BE2C (cell line): ENCODE results near the gene GTF3C4.

ENCODE experiments used
- DNase-seq: peaks from one replicate; pipeline ENCODE4 v3.0.0-alpha.2; 2020
- H3K27me3 ChIP-seq: fragments of 250-450 bp; sonication (Bioruptor Pico); 2 replicates; pipeline ENCODE4 v1.5.1; 2020; ENCODE audit warnings: mild to moderate bottlenecking
- H3K36me3 ChIP-seq: fragments of 250-450 bp; sonication (Bioruptor Pico); 2 replicates; pipeline ENCODE4 v1.5.1; 2020; ENCODE audit warnings: mild to moderate bottlenecking
- H3K4me1 ChIP-seq: fragments of 250-450 bp; sonication (Bioruptor Pico); 2 replicates; pipeline ENCODE4 v1.5.1; 2020
- H3K4me3 ChIP-seq: 2 replicates; pipeline ENCODE4 v1.5.1; 2011; ENCODE audit warnings: low read depth, low read length
- H3K9me3 ChIP-seq: fragments of 250-450 bp; sonication (Bioruptor Pico); 2 replicates; pipeline ENCODE4 v1.5.1; 2020
- TF ChIP-seq, protein P1 (sequence below): IDR thresholded peaks from 2 replicates; pipeline ENCODE4 v1.5.1; 2012; ENCODE audit warnings: mild to moderate bottlenecking, low read depth, low read length

GTF3C4 gene

DNA sequence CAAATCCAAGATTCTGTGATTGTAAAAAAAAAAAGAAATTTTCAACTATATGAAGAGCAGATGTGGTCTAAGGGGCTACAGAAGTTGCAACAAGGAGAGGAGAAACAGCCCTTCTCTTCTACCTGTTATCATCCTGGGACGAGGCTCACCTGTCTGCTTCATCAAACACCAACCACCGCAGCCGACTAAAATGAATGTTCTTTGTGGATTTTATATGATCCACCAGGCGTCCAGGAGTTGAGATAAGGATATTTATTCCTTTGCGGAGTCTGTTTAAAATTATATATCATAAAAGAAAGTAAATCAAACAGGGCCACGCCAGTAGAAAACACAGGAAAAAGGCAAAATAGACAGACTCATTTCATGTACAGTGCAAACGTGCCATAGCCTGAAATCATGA is 22.0 kb upstream of the GTF3C4 start:
- Histone ChIP-seq H3K36me3 (peaks cover 90% of the 10 kb centered on the region), H3K4me1 (no peaks in the 10 kb centered on the region; the same call in 1 of the 2 replicates), H3K4me3 (no peak overlapping the region), H3K27me3 (no peaks in the 10 kb centered on the region), H3K9me3 (no peaks in the 10 kb centered on the region)
- TF ChIP-seq, protein P1, sequence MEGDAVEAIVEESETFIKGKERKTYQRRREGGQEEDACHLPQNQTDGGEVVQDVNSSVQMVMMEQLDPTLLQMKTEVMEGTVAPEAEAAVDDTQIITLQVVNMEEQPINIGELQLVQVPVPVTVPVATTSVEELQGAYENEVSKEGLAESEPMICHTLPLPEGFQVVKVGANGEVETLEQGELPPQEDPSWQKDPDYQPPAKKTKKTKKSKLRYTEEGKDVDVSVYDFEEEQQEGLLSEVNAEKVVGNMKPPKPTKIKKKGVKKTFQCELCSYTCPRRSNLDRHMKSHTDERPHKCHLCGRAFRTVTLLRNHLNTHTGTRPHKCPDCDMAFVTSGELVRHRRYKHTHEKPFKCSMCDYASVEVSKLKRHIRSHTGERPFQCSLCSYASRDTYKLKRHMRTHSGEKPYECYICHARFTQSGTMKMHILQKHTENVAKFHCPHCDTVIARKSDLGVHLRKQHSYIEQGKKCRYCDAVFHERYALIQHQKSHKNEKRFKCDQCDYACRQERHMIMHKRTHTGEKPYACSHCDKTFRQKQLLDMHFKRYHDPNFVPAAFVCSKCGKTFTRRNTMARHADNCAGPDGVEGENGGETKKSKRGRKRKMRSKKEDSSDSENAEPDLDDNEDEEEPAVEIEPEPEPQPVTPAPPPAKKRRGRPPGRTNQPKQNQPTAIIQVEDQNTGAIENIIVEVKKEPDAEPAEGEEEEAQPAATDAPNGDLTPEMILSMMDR = no peak
- DNase-seq = no peak

DNA sequence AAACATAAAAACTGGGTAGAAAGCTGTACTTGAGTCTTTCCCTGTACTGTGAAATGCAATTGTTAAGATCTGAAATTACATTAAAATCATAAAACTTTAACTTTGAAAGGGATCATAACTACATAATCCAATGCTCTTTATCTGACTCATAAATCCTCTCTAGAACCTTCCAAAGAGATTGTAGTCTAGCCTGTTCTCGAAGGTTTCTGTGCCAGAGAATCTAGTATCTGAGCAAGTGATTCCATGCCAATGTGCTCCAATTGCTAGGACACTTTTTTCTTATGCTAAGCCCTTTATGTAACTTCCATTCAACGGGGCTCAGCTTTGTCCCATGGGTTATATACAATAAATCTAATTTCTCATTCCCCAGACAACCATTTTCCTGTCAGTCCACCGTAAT is 21.6 kb upstream of the GTF3C4 start:
- no peaks in the 10 kb centered on the region; the same call in 1 of the 2 replicates for H3K4me1 ChIP-seq

DNA sequence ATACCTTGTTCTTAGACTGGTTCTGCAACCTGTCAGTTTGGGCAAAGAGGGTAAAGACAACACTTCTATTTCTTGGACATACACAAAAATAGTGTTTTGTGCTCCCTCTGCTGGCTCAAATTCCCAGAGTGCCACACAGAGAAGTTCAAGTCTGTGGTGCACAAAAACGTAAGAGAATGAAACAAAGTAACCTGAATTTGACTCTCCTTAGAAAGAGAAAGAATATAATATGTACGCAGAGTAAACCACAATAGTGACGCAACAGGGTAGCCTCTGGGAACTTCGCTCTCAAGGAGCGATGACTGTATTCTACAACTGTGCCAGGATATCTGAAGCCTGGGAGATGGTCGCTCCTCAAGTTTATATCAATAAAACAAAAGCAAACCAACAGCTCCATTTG is 19.0 kb upstream of the GTF3C4 start:
- TF ChIP-seq, protein P1 = peak; percentile 66
- H3K27me3 ChIP-seq = no peaks in the 10 kb centered on the region
- no peaks in the 10 kb centered on the region for H3K9me3 ChIP-seq
- H3K4me3 ChIP-seq = no peak overlapping the region
- H3K36me3 ChIP-seq = peaks cover 73% of the 10 kb centered on the region
- H3K4me1 ChIP-seq = no peaks in the 10 kb centered on the region; the same call in 1 of the 2 replicates
- DNase-seq = peak; percentile 28

More for the DNA sequence above, 21.6 kb upstream of the GTF3C4 start:
- Histone ChIP-seq H3K36me3 (peaks cover 86% of the 10 kb centered on the region), H3K4me3 (no peak overlapping the region), H3K9me3 (no peaks in the 10 kb centered on the region), H3K27me3 (no peaks in the 10 kb centered on the region)
- TF ChIP-seq, protein P1 = no peak
- no peak for DNase-seq

DNA sequence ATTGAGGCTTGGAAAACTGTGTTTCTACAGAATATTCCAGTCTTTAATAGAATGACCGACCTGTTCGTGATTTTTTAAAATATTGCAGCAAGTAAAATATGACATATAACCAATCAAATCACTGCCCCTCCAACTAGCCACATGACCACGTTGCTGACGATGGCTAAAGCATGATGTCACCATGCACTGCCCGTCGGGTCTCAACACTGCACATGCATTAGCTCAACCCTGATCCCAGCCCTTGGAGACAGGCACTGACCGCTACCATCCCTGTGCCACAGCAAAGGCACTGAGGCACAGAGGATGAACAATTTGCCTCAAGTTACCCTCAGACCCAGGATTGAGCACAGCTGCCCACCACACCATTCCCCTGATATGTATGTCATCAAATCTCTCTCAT is 14.0 kb upstream of the GTF3C4 start:
- Histone ChIP-seq H3K27me3 (no peaks in the 10 kb centered on the region), H3K36me3 (peaks cover 66% of the 10 kb centered on the region), H3K4me3 (no peak overlapping the region), H3K4me1 (no peaks in the 10 kb centered on the region; the same call in 1 of the 2 replicates), H3K9me3 (no peaks in the 10 kb centered on the region)
- DNase-seq = no peak
- TF ChIP-seq, protein P1 = no peak

DNA sequence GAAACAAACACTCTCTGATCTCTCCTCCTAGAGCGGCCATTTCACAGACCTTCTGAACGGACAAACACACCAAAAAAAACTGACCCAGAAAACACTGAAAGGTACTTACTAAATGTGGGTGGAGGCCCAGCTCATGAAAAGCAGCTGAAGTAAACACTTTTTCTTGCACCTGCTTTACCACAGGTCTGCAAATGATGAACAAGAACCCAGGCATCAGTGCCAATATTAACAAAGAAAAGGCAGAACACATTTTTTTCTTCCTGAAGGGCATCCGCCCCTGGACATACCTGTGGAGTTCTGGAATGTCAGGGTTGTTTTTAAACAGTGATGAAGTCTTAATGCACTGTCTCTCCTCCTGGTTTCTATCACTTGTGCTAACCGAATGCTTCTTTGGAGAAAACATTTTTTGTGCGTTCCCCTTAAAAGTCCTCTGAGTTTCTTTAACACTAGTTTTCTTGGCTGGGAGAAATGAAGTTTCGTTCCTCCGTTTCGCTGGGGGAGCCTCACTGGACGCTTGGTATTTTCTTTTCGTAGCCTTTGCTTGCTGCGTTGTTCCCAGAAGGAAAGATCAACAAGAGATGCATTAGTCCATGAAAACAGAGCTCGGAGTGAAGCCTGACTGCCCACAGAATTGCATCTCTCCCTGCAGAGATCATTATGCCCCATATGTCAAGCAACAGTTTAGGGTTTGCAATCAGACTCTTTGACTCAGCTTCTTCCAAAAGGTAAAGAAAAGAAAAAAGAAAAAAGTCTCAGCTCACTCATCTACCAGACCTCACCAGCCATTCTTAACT is 7.9 kb upstream of the GTF3C4 start:
- Histone ChIP-seq H3K9me3 (no peaks in the 10 kb centered on the region), H3K4me3 (no peak overlapping the region), H3K27me3 (no peaks in the 10 kb centered on the region), H3K36me3 (peaks cover 63% of the 10 kb centered on the region), H3K4me1 (no peaks in the 10 kb centered on the region)
- no peak for DNase-seq
- TF ChIP-seq, protein P1 = no peak

DNA sequence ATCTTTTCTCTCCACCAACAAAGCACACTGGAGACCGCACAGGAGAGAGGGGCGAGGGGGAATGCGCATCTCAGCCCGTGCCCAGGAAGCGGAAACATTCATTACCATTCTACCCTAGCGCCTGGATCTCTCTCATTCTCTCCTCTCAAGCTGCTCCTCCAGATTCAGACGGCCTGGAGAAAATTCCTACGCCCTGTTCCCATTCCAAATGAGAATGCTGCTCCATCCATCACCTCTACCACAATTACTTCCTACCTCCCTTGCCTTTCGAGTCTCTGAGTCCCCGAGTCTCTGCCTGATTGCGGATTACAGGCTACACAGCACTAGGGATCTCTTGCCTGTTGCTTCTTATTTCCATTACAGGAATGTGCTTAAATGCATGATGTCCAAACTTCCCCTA is 7.1 kb upstream of the GTF3C4 start:
- Histone ChIP-seq H3K9me3 (no peaks in the 10 kb centered on the region), H3K27me3 (no peaks in the 10 kb centered on the region), H3K36me3 (peaks cover 55% of the 10 kb centered on the region), H3K4me3 (no peak overlapping the region), H3K4me1 (no peaks in the 10 kb centered on the region)
- no peak for DNase-seq
- TF ChIP-seq, protein P1 = no peak
